NCI-H748 treated with DMSO at 0.1 percent for 48 hours (cell line): Measurements from ENCODE around the gene DTL.
A peak's percentile ranks its signal among the peaks of the same experiment; 100 is the strongest.

Experiments
- DNase-seq: peaks from one replicate; lab custom pipeline; 2025; lab: John Stamatoyannopoulos, UW

DTL gene

DNA sequence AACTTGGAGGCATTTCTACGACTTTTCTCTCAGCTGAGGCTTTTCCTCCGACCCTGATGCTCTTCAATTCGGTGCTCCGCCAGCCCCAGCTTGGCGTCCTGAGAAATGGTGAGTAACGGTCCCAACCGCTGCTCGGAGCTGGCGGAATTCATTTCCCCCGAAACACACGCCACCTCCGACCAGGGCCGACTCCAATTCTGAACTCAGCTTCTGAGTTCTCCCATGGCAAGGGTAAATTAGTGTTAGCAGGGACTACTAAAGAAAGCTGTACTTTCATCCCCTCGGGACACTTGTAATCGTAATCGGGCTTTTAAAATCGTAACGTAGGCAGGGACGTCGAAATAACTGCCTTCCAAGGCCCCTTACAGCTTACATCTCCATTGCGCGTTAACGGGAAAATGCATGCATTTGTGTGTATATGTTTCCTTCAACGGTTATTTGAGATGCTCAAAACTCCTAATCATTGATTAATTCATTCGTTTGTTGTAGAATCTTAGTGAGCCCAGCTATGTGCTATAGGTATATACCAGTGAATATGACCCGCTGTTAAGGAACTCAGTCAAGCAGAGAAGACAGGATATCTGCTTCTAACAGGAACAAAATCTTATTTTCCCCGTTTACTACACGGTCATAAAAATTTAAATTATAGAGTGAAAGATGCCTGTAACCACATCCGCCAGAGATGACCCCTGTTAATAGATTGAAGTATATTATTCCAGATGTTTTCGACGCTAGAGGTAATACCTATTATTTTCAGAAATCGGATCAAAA, 472 bp downstream of the DTL start:
- DNase-seq: no peak

DNA sequence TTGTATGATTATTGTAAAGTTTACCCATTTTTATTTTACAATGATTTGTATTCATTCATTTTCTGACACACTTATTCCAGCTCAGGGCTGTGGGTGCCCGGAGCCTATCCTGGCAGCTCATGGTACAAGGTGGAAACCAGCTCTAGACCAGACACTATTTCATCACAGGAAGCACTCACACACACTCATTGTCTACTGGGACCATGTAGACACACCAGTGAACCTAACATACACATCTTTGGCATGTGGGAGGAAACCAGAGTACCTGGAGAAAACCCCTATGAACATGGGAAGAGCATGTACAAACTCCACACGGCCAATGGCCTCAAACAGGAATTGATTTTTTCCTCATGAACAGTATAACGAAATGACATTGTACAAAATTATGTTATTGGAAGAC, 2.4 kb downstream of the DTL start:
- DNase-seq: no peak

DNA sequence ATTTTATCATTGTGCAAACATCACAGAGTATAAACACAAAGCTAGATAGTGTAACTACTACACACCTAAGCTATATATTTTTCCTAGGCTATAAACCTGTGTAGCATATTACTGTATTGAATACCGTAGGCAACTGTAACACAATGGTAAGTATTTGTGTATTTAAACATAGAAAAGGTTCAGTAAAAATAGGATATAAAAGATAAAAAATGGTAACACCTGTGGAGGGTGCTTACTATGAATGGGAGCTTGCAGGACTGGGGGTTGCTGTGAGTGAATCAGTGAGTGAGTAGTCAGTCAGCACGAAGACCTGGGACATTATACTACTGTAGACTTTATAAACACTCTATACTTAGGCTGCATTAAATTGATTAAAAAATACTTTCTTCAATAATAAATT, 4.1 kb downstream of the DTL start:
- no peak for DNase-seq

DNA sequence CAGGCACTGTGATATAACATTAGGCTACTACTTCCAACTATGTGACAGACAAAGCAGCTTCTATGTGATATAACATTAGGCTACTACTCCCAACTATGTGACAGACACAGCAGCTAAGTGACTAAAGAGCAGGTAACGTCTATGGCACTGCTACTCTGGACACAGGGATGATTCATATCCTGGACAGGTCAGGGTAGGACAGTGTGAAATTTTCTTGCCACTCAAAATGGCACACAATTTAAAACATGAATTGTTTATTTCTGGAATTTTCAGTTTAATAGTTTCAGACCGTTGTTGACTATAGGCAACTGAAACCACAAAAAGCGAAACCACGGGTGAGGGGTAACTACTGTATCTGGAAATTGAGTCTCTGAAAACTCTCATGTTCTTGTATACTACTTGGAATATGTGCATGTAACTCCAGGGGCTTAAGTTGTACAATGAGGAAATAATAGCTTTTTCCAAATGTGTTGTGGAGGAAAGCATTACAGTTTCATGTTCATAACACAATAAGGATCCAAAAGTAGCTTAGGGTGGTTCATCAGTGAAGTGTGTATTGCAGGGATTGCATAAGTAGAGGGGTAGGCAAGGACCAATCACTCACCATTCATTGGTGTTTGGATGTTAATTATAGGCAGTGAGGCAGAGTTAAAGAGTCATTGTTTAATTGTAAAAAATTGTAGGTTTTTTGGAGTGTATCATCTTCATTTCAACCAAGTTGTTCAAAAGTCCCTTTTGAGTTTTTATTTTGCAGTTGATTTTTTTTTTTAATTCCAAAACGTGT, 5.3 kb downstream of the DTL start:
- DNase-seq: no peak

DNA sequence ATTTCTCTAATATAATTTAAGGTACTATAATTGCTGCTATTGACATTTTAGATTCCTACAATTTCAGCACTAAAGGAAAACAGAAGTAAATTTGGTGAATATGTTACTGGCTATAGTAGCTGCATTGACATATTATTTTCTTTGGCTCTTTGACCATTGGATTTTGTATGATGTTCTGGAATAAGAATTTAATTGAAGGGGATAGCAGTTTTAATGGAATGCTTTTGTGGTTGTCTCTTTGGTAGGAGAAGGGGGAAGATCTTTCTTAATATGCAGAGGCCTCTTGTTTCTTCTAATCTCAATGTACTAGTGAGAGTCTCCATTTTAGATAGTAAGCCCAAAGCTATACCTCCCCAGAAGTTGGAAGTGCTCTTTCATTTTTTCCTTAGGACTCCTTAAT, 6.9 kb downstream of the DTL start:
- DNase-seq: no peak

DNA sequence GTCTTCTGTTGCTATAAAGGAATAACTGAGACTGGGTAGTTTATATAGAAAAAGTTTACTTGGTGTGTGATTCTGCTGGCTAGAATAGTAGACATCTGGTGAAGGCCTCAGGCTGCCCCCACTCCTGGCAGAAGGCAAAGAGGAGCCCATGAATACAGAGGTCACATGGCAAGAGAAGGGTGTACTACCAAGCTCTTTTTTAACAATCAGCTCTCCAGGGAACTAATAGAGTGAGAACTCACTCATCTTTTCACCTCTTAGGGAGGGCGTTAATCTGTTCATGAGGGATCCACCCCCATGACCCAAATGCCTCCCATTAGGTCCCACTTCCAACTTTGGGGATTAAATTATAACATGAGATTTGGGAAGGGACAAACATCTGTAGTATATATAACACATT, 9.3 kb downstream of the DTL start:
- DNase-seq: no peak

DNA sequence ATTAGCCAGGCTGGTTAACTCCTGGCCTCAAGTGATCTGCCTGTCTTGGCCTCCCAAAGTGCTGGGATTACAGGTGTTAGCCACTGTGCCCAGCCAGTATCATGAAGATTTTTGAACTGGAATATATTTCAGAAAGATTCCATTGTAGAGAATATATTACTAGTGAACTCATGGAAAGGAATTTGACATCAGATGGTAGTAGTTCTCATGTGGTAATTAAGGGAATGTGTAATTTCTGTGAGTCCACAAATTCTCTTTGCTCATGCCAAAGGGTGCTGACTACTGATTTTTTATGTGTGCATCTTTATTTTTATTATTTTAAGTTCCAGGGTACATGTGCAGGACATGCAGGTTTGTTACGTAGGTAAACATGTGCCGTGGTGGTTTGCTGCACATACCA, 10.4 kb downstream of the DTL start:
- no peak for DNase-seq

DNA sequence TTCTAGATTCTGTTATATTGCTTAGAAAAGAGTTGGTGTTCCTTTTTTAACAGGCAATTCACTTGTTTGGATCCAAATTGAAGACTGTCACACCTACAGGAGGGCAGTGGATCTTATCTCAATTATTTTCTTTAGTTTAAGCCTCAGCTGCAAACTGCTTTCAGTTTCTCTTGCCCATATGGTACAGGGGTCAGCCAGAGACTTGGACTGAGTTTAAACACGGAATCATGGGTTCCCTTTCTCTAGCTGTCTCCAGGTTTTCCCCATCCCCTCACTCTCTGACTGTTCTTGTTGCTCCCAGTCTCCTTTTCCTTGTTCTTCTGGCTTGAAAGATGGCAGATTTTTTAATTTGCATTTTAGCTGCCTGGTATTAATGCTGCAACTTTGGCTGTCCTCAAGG, 18.4 kb downstream of the DTL start:
- no peak for DNase-seq

DNA sequence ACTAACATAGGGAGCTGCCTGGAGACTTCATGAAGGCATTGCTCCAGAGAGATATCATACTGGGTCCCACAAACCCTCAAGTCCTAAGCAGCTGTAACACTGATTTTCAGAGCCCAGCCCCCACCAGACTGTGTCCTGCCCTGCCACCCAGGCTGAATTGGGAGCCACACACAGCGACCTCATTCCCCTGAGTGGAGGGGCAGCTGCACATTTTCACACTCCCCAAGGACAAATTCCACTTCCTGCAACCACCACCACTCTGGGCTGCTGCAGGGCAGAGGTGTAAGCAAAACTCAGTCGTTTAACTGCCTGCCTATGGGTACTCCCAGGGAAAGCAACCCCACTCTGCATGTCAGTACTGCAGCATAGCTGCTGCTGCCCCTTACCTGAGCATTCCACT, 19.8 kb downstream of the DTL start:
- DNase-seq: no peak

DNA sequence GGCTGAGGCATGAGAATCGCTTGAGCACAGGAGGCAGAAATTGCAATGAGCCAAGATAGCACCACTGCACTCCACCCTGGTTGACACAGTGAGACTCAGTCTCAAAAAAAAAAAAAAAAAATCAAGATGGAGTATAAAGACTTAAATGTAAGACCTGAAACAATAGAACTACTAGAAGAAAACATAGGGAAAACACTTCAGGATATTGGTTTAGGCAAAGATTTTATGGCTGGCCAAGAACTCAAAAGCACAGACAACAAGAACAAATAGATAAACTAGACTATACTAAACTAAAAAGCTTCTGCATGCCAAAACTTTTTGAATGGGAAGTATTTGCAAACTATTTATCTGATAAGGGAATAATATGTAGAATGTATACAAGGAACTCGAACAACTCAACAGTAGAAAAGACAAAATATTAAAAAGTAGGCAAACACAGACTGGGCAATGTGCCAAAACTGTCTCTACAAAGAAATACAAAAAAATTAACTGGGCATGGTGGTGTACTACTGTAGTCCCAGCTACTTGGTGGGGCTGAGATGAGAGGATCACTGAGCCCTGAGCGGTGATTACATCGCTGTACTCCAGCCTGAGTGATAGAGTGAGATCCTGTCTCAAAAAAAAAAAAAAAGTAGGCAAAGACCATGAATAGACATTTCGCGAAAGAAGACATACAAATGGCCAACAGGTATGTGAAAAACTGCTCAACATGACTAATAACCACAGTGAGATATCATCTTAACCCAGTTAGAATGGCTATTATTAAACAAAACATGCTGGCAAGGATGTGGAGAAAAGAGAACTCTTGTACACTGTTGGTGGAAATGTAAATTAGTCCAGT, 25.3 kb downstream of the DTL start:
- DNase-seq: no peak

DNA sequence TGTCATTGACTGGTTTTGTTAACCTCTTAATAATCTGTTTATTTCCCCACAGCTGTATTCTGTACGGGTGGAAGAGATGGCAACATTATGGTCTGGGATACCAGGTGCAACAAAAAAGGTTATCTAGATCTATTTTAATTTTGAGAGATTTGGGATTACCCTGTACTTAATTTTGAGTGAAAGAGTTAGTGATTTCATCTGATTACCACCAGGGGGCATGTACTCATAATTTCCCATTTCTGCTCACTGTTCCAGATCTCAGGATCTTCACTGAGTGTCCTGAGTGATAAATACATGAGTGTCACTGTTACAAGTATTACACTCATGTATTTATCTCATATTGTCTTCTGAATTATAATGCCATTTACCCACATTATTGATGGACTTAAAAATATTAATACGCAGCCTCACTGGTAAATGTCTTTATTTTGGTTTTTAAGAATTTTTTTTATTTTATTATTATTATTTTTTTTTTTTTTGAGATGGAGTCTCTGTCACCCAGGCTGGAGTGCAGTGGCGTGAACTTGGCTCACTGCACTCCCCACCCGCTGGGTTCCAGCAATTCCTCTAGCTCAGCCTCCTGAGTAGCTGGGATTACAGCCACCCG, 27.4 kb downstream of the DTL start:
- DNase-seq: peak; percentile 2

DNA sequence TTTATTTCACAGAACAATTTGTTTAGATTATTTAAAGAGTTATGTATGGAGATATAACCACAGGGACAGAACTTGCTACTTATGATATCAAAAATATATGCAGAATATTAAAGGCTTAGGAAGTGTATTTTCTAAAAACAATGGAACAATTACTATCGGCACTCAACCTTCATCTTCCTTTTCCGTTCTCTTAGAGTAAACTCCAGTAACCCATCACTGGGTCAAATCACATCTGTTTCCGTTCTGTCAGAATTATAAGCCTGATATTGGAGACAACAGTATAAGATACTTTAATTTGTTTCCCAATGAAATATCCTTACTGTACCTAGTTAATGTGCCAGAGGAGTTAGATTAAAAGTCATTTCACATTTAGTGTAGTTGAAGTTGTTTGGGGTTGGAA, 32.2 kb downstream of the DTL start:
- DNase-seq: no peak

DNA sequence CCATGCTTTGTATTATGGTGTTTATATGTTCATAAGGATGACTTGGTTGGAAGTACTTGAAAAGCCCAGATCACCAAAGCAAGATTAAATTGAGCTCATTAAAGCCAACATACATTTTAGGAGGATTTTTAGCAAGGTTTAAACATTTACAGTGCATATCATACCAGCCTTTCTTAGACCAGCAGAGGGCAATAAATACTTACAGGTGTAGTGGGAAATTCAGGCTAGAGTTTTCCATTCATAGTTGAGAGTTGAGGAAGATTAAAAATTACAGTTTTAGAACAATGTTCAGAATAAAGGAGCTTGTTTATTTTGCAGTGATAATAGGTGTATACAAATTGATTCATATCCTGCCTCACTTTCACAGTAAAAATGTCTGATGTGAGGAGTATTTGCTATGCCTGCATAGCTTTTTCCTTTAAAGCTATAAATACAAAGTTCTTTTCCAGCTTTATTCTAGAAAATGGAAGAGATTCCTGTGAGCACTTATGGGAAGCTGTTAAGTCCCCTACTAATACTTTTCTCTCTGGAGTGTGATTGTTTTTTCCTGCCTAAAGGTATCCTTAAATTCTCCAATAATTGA, 35.3 kb downstream of the DTL start:
- DNase-seq: no peak

DNA sequence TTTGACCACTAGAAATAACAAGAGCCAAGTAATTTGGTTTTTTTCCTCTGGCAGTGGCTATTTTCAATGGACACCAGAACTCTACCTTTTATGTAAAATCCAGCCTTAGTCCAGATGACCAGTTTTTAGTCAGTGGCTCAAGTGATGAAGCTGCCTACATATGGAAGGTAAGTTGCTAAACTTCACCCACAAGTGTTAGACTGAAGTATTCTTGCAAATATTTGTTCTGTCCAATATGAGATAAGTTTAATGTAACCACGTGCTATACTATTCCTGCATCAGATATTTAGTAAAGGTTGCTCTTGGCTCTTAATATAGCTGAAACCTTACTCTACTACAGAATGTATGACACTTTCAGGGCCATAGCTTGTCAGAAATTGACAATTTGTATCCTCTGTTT, 36.5 kb downstream of the DTL start:
- no peak for DNase-seq

DNA sequence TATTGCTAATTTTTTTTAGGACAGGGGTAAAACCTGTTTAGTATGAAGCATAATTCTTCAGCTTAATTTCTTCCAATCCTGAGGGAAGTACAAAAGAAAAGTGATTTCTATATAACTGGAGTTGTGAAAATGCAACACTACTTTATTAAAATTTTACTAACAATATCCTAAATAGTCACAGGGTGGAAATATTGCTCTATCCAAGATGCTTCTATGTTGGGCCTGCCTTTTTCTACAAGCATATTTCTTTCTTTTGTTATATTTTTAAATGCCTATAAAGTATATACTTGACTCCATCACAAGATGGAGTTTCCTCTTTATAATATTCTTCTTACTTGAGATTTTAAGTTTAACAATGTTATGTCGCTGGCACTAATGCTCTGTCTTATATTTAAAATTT, 37.9 kb downstream of the DTL start:
- DNase-seq: no peak

DNA sequence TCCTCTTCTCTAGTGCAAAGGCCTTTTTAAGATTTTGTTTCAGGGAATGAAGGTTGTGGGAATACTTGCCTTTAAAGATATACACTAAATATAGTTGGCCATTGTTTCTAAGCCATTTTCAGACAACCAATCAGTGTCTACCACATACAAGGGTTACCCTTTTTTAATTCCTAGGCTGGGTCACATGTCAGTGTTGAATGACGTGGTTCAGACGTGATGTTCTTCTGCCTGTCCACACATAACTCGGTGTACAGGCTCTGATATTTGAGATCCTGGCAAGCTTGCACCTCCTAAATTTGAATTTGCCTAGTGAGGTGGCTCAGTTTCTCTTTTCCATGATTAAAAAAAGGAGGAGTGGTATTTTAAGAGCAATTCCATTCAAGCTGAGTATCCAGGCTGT, 38.8 kb downstream of the DTL start:
- no peak for DNase-seq

DNA sequence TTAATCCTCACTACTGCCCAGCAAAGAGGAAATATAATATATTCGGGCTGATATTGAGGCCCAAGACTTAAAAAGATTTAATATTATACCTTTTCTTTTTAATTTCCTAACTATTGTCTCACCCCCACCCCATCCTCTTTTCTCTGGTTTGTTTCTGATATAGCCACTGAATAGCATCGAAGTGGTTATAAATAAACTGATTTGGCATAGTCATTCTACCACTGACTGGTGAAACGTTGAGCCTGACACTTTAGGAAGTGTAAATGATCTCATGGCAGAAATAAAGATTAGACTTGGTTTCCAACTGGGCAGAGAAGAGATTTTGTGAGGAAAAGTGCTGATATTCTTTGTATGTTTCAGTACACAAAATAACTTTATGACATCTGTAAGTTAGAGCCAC, 39.3 kb downstream of the DTL start:
- DNase-seq: no peak

DNA sequence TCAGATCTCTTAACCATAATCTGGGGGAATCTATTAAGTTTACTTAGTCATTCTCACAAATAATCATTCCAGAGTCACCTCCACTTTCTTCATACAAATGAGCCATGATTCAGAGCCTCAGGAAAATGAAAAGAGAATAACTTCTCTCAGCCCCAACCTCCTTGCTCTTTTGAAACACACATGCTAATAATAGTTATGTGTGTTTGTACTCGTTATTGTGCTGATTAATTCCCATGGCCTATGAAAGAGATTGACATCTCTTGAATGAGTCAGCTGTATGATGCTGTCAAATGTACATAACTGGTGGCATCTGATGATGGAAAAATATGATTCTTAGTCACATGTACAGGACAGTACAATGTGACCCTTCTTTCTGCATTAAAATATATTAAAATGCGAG, 41.5 kb downstream of the DTL start:
- DNase-seq: no peak

DNA sequence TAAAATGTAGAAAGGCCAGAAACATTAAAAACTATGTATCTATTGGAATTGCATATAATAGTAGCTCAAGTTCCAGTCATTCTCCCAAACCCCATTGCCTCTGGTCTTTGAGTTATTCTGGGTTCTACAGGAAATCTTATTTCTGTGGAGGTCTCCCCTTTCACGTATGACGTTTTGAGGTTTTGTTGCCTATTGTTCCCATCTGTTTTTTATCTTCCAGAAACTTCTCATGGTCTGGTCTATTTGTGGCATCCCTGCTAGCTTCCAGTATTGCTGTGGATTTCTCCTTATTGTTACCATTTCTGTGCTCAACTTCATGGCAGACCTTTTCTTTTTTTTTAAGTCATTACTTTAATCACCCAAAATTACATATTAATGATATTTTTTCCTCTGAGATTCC, 43.3 kb downstream of the DTL start:
- DNase-seq: no peak

DNA sequence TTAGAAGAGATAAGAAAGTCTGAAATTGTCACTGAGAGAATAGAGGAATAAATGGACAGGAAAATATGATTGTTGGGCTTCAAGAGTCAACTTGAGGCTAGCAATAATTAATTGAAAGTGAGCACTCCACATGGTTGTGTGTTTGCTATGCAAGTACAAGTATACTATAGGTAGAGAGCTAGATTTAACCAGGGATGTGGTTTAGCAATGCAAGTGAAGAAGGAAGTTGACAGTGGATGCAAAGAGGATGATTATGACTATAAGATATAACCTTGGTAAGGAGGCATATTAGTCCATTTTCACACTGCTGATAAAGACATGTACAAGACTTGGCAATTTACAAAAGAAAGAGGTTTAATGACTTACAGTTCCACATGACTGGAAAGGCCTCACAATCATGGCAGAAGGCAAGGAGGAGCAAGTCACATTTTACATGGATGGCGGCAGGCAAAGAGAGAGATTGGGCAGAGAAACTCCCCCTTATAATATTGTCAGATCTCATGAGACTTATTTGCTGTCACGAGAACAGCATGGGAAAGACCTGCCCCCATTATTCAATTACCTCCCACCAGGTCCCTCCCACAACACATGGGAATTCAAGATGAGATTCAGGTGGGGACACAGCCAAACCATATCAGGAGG, 47.3 kb downstream of the DTL start:
- no peak for DNase-seq

DNA sequence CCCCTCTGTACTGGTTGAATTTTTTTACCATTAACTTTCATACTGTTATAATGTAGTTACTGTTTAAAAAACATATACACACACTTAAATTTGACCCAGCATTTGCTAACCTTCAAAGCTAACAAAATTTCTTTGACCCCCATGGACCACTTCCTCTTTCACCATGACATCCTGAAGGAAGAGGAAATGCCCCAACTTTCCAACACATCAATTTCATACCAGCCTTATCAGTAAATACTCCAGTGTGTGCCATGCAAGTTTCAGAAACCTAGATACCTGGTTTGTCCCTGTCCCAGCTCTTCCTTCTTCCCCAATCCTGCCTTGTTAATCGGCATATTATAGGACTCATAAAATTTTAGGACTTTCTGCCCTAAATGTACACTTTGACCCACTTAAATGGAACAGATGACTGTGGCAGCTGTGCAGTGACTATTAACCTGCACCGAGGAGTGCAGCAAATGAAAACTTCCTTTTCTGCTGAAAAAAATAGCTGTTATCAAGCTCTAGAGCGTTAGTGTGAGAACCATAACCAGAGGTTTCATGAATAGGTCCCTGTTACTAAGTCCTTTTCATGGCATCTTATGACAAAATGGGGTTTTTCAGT, 54.1 kb downstream of the DTL start:
- no peak for DNase-seq
